ENCODE results near the gene DPYSL5. TPM values are rescaled to one million over a fixed set of nuclear protein-coding genes. Genes with fewer than 3 reads are reported as not detected.
"Not testable (repeated sequence)": the region's sequence is repeated elsewhere in the genome, so short reads cannot be mapped to it uniquely, and the experiment has no call there.

The DPYSL5 gene
- total RNA-seq, 1 donor from 2014 or later, result 2.8 TPM

GRCh38 chr2:26809211-26809610 lies 38.7 kb upstream of the DPYSL5 start:
- H3K27me3 Mint-ChIP-seq (ENCODE audit: low read depth), result no peaks in the 10 kb centered on the region
- H3K9me3 Mint-ChIP-seq, result no peaks in the 10 kb centered on the region
- peaks cover 9% of the 10 kb centered on the region for H3K4me1 Mint-ChIP-seq
- H3K4me3 Mint-ChIP-seq, result no peak overlapping the region
- no peak for DNase-seq (ENCODE audit: low spot score in 2 of 2, unreplicated experiment in 2 of 2)
- no peak overlapping the region for H3K27ac Mint-ChIP-seq
- no peak for TF ChIP-seq CTCF (IDR thresholded peaks at IDR 0.05; ENCODE audit: unreplicated experiment)
- no peaks in the 10 kb centered on the region for H3K36me3 Mint-ChIP-seq

- TF ChIP-seq CTCF (IDR thresholded peaks at IDR 0.05; ENCODE audit: unreplicated experiment), result no peak
- H3K36me3 Mint-ChIP-seq, result no peaks in the 10 kb centered on the region
- no peak for DNase-seq (ENCODE audit: low spot score in 2 of 2, unreplicated experiment in 2 of 2)
- no peak overlapping the region for H3K4me3 Mint-ChIP-seq
- H3K27me3 Mint-ChIP-seq (ENCODE audit: low read depth), result no peaks in the 10 kb centered on the region
- no peaks in the 10 kb centered on the region for H3K9me3 Mint-ChIP-seq
- H3K27ac Mint-ChIP-seq, result no peak overlapping the region
- H3K4me1 Mint-ChIP-seq, result peaks cover 9% of the 10 kb centered on the region
Measured at GRCh38 chr2:26809876-26810577, 37.9 kb upstream of the DPYSL5 start.

- no peaks in the 10 kb centered on the region for H3K36me3 Mint-ChIP-seq
- no peak overlapping the region for H3K4me3 Mint-ChIP-seq
- peaks cover 2% of the 10 kb centered on the region for H3K27me3 Mint-ChIP-seq (ENCODE audit: low read depth)
- DNase-seq (ENCODE audit: low spot score in 2 of 2, unreplicated experiment in 2 of 2), result no peak
- no peaks in the 10 kb centered on the region for H3K9me3 Mint-ChIP-seq
- no peak for TF ChIP-seq CTCF (IDR thresholded peaks at IDR 0.05; ENCODE audit: unreplicated experiment)
- H3K4me1 Mint-ChIP-seq, result peaks cover 9% of the 10 kb centered on the region
- no peak overlapping the region for H3K27ac Mint-ChIP-seq
Measured at GRCh38 chr2:26811261-26811660, 36.7 kb upstream of the DPYSL5 start.

- no peak overlapping the region for H3K27ac Mint-ChIP-seq
- H3K27me3 Mint-ChIP-seq (ENCODE audit: low read depth), result peaks cover 7% of the 10 kb centered on the region
- H3K36me3 Mint-ChIP-seq, result no peaks in the 10 kb centered on the region
- peaks cover 9% of the 10 kb centered on the region for H3K4me1 Mint-ChIP-seq
- no peak overlapping the region for H3K4me3 Mint-ChIP-seq
- no peak for DNase-seq (ENCODE audit: low spot score in 2 of 2, unreplicated experiment in 2 of 2)
- no peak for TF ChIP-seq CTCF (IDR thresholded peaks at IDR 0.05; ENCODE audit: unreplicated experiment)
- no peaks in the 10 kb centered on the region for H3K9me3 Mint-ChIP-seq
Measured at GRCh38 chr2:26811791-26812694, 35.9 kb upstream of the DPYSL5 start.

- no peak for TF ChIP-seq CTCF (IDR thresholded peaks at IDR 0.05; ENCODE audit: unreplicated experiment)
- Mint-ChIP-seq H3K36me3 (no peaks in the 10 kb centered on the region), H3K4me3 (no peak overlapping the region), H3K9me3 (no peaks in the 10 kb centered on the region), H3K4me1 (peaks cover 6% of the 10 kb centered on the region), H3K27me3 (ENCODE audit: low read depth) (peaks cover 12% of the 10 kb centered on the region), H3K27ac (no peak overlapping the region)
- DNase-seq (ENCODE audit: low spot score in 2 of 2, unreplicated experiment in 2 of 2), result no peak
Measured at GRCh38 chr2:26812731-26813130, 35.2 kb upstream of the DPYSL5 start.

GRCh38 chr2:26814072-26814765 lies 33.7 kb upstream of the DPYSL5 start:
- H3K36me3 Mint-ChIP-seq; H3K9me3 Mint-ChIP-seq; DNase-seq (ENCODE audit: low spot score in 2 of 2, unreplicated experiment in 2 of 2); H3K4me3 Mint-ChIP-seq; H3K27ac Mint-ChIP-seq; H3K4me1 Mint-ChIP-seq: not testable (repeated sequence)
- H3K27me3 Mint-ChIP-seq (ENCODE audit: low read depth), result peaks cover 22% of the 10 kb centered on the region
